Thoracic aorta (tissue), 2 donors: ENCODE results near the gene OR52A5. TPM values are rescaled to one million over a fixed set of nuclear protein-coding genes. Genes with fewer than 3 reads are reported as not detected.
"Not testable (repeated sequence)": the region's sequence is repeated elsewhere in the genome, so short reads cannot be mapped to it uniquely, and the experiment has no call there.

Experiments
- ATAC-seq: fragments of 150-250 bp; one replicate; pipeline ENCODE4 v1.8.0; 2017; ENCODE audit warnings: low read depth; ENCODE audit not compliant: insufficient number of reproducible peaks, low FRiP score
- DNase-seq: peaks from one replicate; pipeline ENCODE4 v3.0.0-alpha.2; 2020; ENCODE audit warnings: low spot score
- H3K27ac ChIP-seq, 2 donors: fragments of 200-600 bp; sonication (generic); 1 replicate in 1 of 2; 2 replicates in 1 of 2; pipeline ENCODE4 v1.5.1; 2016; ENCODE audit warnings: mild to moderate bottlenecking in 2 of 2, moderate library complexity in 2 of 2
- H3K27me3 ChIP-seq: fragments of 200-600 bp; sonication (generic); replicated peaks from 2 replicates; pipeline ENCODE4 v1.6.0; 2016; ENCODE audit warnings: mild to moderate bottlenecking; ENCODE audit not compliant: insufficient read depth
- H3K36me3 ChIP-seq: fragments of 200-600 bp; sonication (generic); one replicate; pipeline ENCODE4 v1.5.1; 2016
- H3K4me1 ChIP-seq, 2 donors: fragments of 200-600 bp; sonication (generic); 1 replicate in 1 of 2; 2 replicates in 1 of 2; pipeline versions ENCODE4 v1.5.1 to v1.6.0; 2016; ENCODE audit warnings: low read depth in 2 of 2, mild to moderate bottlenecking in 1 of 2; ENCODE audit not compliant: control insufficient read depth in 1 of 2
- H3K4me3 ChIP-seq: fragments of 200-600 bp; sonication (generic); 2 replicates; pipeline ENCODE4 v1.5.1; 2016; ENCODE audit warnings: mild to moderate bottlenecking
- H3K9me3 ChIP-seq: fragments of 200-600 bp; sonication (generic); 2 replicates; pipeline ENCODE4 v1.5.1; 2016
- total RNA-seq, 2 donors: library from RNA; depleted of rRNA; stranded (reverse); fragments of >200 nt; gene quantifications; one replicate each; pipeline versions ENCODE4 v1.1.0 to v1.2.3, GENCODE V29; 2016
- TF ChIP-seq, protein P1 (sequence below): fragments of 200-600 bp; sonication (generic); IDR thresholded peaks from one replicate; pipeline ENCODE4 v1.5.1; 2019; ENCODE audit warnings: antibody characterized with exemption

OR52A5 gene
- total RNA-seq, 2 donors from 2014 or later, result not detected

- no peak overlapping the region for H3K4me3 ChIP-seq
- no peaks in the 10 kb centered on the region for H3K9me3 ChIP-seq
- no peak for ATAC-seq
- DNase-seq, result no peak
- H3K4me1 ChIP-seq, result no peaks in the 10 kb centered on the region
- no peaks in the 10 kb centered on the region for H3K36me3 ChIP-seq
- H3K27ac ChIP-seq, result no peak overlapping the region
- TF ChIP-seq, protein P1, sequence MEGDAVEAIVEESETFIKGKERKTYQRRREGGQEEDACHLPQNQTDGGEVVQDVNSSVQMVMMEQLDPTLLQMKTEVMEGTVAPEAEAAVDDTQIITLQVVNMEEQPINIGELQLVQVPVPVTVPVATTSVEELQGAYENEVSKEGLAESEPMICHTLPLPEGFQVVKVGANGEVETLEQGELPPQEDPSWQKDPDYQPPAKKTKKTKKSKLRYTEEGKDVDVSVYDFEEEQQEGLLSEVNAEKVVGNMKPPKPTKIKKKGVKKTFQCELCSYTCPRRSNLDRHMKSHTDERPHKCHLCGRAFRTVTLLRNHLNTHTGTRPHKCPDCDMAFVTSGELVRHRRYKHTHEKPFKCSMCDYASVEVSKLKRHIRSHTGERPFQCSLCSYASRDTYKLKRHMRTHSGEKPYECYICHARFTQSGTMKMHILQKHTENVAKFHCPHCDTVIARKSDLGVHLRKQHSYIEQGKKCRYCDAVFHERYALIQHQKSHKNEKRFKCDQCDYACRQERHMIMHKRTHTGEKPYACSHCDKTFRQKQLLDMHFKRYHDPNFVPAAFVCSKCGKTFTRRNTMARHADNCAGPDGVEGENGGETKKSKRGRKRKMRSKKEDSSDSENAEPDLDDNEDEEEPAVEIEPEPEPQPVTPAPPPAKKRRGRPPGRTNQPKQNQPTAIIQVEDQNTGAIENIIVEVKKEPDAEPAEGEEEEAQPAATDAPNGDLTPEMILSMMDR, result no peak
- no peaks in the 10 kb centered on the region for H3K27me3 ChIP-seq
Observed at GRCh38 chr11:5159806-5160205, 21.6 kb upstream of the OR52A5 start.

- Histone ChIP-seq H3K9me3 (no peaks in the 10 kb centered on the region), H3K27me3 (no peaks in the 10 kb centered on the region), H3K4me3 (no peak within 1 kb of the TSS), H3K27ac (no peak within 1 kb of the TSS), H3K4me1 (no peaks in the 10 kb centered on the region), H3K36me3 (no peaks in the 10 kb centered on the region)
- ATAC-seq (no peak), DNase-seq (no peak)
- TF ChIP-seq, protein P1, result no peak
Observed at GRCh38 chr11:5154657-5155056, 16.5 kb upstream of the OR52A5 start, which contains the start of gene OR52A1. Gene OR52A1 (minus strand): TSS chr11:5154757. CDS start chr11:5152369, 2,388 bp downstream.

GRCh38 chr11:5153574-5154431 lies 15.6 kb upstream of the OR52A5 start:
- DNase-seq (no peak), ATAC-seq (no peak)
- no peaks in the 10 kb centered on the region for H3K4me1 ChIP-seq
- no peaks in the 10 kb centered on the region for H3K36me3 ChIP-seq
- H3K4me3 ChIP-seq, result no peak overlapping the region
- no peaks in the 10 kb centered on the region for H3K9me3 ChIP-seq
- no peaks in the 10 kb centered on the region for H3K27me3 ChIP-seq
- no peak overlapping the region for H3K27ac ChIP-seq
- TF ChIP-seq, protein P1, result no peak

GRCh38 chr11:5151713-5152153 lies 13.6 kb upstream of the OR52A5 start:
- no peak for ATAC-seq
- Histone ChIP-seq H3K4me1 (no peaks in the 10 kb centered on the region), H3K36me3 (no peaks in the 10 kb centered on the region), H3K9me3 (no peaks in the 10 kb centered on the region), H3K4me3 (no peak overlapping the region), H3K27me3 (no peaks in the 10 kb centered on the region), H3K27ac (no peak overlapping the region)
- no peak for DNase-seq
- TF ChIP-seq, protein P1, result no peak

GRCh38 chr11:5144206-5144605 lies 6.0 kb upstream of the OR52A5 start:
- H3K27me3 ChIP-seq, ATAC-seq, H3K27ac ChIP-seq, H3K4me1 ChIP-seq, DNase-seq, H3K9me3 ChIP-seq, H3K36me3 ChIP-seq, H3K4me3 ChIP-seq: not testable (repeated sequence)
